GM21390 (cell line): ENCODE measurements around the gene CDKL1.
A peak's percentile ranks its signal among the peaks of the same experiment; 100 is the strongest.
"Not testable (repeated sequence)": the region's sequence is repeated elsewhere in the genome, so short reads cannot be mapped to it uniquely, and the experiment has no call there.

Source experiments
- ATAC-seq: cut with Tn5 transposase; IDR thresholded peaks from one replicate; pipeline ENCODE4 v1.9.1; 2021; ENCODE audit not compliant: unreplicated experiment

CDKL1 gene

DNA sequence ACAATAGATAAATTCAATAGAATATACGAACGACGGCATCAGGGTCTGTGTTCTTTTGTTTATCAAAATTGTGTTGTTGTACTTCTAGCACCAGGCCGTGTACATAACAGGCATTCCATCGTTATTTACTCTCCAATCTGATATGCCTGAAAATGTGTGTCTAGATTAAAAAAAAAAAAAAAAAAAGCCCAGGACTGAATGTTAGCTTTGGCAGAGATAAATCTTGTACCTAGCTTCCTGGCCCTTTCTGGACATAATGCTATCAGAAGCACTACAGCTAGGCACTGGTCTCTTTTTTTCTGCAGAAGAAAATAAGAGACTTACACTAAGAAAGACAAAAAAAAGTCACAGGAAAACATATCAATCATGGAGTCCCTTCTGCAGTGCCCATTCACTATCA, 37.0 kb downstream of the CDKL1 start:
- no peak for ATAC-seq

DNA sequence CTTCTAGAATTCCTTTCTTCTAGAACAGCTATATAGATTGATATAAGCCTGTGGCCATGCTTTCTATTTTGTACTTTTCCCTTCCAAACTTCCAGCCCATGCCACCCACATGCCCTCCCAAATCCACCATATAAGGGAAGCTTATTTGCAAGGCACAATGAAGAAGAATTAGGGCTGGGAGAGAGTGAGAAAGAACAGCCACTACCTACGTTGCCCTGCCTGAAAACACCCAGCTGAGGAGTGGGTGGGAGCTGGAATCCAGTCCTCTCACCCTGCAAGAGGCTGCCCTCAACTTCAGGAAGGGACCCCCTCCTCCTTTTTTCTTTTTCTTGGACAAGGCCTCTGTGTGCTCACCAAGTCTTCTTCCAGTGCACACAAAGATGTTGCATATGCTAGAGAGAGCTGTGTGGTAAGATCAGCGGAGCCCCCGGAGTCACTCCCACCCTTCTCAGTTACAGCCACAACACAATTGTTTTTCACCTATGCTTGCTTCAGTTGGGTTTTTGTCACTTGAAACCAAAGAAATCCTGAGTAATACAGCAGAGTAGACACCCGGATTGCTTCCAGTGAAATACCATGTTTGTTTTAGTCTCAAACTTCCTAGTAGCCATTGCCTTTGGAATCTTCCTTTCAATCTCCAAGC, 38.8 kb downstream of the CDKL1 start:
- no peak for ATAC-seq

DNA sequence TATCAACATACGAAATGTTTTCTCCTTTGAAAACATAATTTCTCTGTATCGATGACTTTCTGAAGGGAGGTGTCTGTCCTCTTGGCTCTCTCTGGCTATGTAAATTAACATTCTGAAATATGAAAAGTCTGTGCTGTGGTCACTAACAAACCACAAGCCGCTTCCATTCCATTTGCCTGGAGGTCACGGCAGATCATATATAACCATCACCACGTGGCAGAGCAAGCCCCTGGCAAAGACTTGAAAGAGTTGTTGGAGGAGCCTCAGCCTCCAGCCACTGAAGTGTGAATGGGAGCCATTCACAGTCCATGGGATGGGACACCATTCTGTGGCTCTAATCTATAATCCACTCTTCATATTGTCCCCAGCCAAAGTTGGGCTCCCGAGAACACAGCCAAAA, 39.6 kb downstream of the CDKL1 start:
- ATAC-seq = no peak

- not testable (repeated sequence) for ATAC-seq
These were observed 40.4 kb downstream of the CDKL1 start for GRCh38 chr14:50356283-50356682.

DNA sequence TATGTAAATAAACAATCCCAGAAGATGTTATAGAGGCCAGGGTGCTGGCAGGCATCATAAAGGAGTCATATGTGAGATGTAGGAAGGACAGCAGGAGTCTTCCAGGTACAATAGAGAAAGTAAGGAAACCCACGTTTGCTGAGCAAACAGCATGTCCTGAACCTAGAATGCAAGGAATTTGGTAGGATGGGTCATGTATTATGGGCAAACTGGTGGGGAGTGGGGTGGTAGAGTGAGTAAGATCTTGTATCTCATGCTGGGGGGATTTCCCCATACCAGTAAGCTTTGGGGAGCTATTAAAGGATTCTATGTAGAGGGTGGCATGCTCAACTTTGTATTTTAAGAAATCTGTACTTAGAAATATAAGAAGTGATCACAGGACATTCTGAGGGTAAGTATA, 41.0 kb downstream of the CDKL1 start:
- ATAC-seq = no peak

- no peak for ATAC-seq
These were observed 42.2 kb downstream of the CDKL1 start for GRCh38 chr14:50354527-50354926.

GRCh38 chr14:50353126-50353525, 43.6 kb downstream of the CDKL1 start:
- no peak for ATAC-seq

DNA sequence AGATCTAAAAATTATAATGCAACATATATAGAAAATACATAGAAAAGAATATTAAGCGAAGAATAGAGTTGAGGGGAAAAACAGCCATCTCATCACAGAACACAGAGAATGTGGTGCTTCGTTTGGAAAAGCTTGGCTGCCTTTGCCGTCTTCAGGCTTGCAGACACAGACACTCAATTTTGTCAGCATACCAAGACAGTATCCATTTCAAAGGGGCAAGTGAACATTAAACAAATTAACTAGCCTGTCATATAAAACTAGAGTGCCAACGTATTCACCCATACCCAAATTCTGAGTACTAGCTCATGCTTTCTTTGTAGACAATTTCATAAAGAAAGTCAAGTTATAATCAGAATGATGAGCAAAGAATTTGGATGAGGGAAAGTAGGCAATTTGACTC, 44.1 kb downstream of the CDKL1 start:
- no peak for ATAC-seq

GRCh38 chr14:50350975-50351374, 45.7 kb downstream of the CDKL1 start:
- no peak for ATAC-seq

GRCh38 chr14:50348933-50349332, 47.7 kb downstream of the CDKL1 start:
- no peak for ATAC-seq

GRCh38 chr14:50347521-50347920, 49.2 kb downstream of the CDKL1 start:
- ATAC-seq = no peak

GRCh38 chr14:50345846-50346422, 50.7 kb downstream of the CDKL1 start:
- ATAC-seq = no peak

DNA sequence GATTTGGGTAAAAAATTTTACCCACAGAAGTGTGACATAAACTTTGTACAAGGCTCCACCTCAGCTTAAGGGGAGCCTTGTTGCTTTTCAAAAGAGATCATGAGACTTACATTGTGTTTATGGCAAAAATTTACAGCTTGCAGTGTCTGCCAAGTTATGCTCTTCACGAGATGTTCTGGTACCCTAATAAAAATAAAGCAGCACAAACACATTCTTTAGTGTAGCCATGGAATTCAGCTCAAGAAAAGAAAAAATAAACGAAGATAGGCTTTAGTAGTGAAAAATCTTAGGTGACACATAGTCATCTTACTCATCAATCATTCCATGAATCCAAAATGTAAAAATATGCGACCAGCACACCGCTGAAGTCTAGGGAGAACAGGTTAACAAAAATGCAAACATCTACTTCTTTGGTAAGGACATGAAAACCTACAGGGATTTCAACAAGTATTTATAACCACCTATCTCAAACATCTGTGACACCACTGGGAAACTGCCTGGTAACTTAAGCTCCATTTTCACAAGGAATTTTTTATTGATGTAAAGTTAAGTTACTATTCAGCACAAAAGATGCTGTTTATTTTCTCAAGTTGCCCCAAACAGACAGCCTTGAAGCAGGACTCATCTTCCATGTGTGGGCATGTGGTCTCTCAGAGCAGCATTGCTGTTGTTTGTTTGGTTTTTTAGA, 51.7 kb downstream of the CDKL1 start:
- ATAC-seq = no peak

DNA sequence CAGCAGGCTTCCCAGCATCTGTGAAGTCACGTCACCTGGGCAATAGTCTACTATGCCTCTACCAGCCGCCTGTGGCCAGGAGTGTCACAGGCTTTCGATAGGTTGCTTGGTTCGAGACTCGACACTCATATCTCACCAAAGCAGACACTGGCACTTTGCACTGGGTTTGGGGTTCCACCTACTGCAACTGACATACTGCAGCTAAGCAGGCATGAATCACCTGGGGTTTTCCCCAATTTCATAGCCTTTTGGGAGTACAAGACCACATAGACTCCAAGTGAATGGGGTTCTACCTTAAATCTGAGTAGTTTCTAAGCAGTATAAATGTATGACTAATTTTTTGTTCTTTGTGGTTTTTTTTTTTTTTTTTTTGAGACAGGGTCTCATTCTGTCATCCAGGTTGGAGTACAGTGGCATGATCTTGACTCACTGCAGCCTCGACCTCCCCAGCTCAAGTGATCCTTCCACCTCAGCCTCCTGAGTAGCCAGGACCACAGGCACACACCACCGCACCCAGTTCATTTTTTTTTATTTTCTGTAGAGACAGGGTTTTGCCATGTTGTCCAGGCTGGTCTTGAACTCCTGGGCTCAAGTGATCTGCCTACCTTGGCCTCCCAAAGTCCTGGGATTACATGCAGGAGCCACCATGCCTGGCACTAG, 52.4 kb downstream of the CDKL1 start:
- peak; percentile 68 for ATAC-seq

DNA sequence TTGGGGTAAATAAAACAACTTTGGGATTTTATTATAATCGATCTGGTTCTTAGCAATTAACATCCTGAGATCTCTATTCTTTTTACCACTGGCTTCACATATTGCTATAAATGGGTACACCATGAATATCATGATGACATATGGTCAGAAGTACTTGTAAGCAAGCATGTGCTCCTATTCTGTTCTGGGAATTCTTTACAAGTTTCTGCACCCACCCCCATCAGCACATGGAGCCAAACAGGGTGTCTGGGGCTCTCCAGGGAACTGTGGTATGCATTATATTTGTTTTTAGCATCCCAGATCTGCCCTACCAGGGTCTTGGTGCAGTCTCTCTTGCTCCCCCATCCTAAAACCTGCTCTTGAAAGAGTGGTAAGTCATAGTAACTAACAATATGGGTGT, 53.2 kb downstream of the CDKL1 start:
- ATAC-seq = no peak

- peak; percentile 52 for ATAC-seq
These were observed 54.2 kb downstream of the CDKL1 start for GRCh38 chr14:50342221-50343078.

GRCh38 chr14:50340963-50341362, 55.7 kb downstream of the CDKL1 start:
- no peak for ATAC-seq

DNA sequence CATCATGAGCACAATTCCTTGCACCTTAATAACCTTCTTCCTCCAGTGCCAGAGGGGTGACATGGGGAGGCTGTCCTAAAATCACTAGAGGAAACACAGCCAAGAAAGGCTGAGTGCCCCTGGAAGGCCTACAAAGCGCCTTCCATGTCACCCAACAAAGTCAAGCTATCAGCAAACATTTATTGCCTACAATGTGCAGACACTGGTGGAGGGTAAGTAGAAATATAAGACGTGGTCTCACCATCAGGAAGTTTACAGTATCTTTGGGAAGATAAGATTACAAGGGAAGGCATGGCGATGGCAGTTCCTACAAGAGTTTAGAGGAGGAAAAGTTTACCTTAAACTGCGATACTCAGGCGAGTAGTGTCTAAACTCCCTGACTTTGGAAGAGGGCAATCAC, 56.6 kb downstream of the CDKL1 start:
- ATAC-seq = no peak

DNA sequence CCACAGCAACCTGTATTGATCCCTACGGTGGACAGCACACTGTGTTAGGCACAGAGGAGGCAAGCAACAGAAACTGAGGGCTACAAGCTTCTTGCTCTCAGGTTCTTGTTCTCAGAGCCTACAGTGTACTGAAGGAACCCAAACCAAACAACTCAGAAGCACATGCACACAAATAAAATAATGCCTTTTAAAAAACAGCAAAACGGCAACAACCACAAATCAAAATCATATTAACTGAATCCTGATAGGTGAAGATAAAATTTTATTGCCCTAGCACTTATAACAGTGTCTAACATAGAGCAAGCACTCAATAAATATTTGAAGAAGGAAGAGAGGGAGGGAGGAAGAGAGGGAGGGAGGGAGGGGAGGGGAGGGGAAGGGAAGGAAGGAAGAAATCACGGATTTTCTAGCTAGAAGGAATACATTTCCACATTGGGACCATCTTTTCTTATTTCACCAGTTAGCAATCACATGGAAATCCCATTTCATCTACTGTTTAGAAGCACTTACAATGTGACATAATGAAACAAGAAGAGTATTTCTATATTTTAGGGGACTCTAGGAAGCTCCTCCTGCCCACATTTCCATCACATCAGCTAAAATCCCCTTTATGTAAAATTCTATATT, 57.4 kb downstream of the CDKL1 start:
- ATAC-seq = no peak

DNA sequence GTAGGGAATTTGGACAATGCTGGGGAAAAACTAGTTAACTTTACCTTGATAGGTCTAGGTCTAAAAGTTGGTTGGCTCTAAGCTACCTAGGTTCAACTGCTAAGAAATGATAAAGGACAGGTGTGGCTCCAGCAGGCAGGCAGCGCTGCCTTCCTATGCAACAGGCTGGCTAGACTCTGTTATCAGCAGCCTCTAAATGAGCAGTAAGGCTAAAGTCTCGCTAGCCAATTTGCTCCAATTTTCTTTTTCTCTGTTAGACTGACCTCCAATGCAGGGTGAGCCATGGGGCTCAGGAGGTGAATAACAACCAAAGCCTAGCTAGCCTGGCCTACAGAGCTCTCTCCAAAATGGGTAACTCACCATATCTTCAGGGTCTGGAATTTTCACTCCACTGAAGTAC, 58.1 kb downstream of the CDKL1 start:
- ATAC-seq = no peak
